NCI-H345 treated with DMSO at 0.1 percent for 48 hours (cell line): ENCODE results near the gene SLC35F3.
"Not testable (repeated sequence)": the region's sequence is repeated elsewhere in the genome, so short reads cannot be mapped to it uniquely, and the experiment has no call there.

Experiments used
- DNase-seq: peaks from one replicate; lab custom pipeline; 2025; ENCODE audit not compliant: unreplicated experiment; lab: John Stamatoyannopoulos, UW

Gene SLC35F3

DNA sequence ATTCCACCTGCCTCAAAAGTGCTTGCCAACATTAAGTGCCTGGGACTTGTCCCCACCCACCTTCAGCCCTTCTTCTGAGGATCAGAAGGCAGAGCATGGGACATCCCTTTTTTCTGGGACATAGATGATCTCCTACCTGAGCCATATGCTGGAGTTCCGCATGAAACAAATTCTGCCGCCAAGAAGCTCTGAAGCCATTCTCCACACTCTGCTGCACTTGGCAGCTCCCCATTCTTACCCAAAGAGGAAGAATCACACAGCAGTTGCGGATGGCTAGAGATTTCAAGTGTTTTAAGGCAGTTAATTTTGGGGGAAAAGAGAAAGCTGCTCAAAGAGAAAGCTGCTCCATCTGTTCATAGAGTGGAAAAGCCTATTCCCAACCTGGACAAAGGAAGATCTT, 271.5 kb downstream of the SLC35F3 start:
- DNase-seq: no peak

DNA sequence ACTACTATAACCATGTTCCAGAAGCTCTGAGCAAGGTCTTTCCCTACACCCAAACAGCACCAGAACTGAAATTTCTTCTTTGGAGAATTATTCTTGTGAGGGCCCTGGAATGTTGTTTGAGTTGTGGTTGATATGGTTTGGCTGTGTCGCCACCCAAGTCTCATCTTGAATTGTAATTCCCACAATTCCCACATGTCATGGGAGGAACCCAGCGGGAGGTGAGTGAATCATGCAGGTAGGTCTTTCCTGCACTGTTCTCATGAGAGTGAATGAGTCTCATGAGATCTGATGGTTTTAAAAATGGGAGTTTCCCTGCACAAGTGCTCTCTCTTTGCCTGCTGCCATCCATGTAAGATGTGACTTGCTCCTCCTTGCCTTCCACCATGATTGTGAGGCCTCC, 272.4 kb downstream of the SLC35F3 start:
- not testable (repeated sequence) for DNase-seq

DNA sequence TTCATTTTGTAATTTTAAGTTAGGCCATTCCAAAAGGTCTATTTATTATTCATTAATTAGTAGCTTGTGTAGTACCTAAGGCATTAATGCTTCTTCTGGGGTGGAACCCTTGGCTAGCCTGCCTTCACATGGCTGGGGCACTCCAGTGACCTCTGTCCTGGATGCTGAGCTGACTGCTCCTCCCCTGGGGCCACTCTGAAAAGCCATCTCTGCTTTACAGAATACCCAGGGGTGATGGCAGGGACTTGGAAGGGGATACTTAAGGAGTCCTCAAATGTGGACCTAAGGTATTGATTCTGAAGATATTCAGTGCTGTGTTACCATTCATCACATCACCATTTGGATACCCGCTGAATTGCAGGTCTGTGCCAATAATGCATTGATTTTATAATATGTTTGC, 281.0 kb downstream of the SLC35F3 start:
- DNase-seq: no peak

DNA sequence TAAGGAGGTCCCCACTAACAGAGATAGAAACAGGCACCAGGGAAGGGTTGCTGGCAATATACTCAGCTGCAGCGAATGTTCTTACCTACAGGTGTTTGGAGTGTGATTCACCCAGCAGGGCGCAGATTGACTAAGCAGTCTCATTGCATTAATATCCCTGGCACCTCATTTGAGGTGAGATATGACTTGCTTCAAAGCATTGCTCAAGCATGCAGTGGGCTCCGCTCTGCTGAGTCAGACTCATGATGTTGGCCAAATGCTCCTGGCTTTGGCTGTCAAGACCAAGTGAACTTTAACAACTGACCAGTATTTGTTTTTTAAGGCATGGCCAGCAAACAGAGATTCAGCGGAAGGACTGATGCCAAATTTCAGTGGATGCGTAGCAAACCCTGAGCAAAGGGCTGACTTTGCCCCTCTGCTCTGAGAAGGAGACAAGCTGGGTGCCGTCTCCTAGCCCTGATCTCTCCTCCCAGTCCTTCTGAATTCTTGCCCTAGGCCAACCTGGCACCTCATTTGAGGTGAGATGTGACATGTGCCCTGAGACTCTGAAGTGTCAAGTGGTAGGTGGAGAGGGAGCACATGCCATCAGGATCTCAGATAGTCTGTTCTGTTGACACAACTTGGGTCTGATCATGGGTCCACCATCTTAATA, 281.7 kb downstream of the SLC35F3 start:
- DNase-seq: no peak

DNA sequence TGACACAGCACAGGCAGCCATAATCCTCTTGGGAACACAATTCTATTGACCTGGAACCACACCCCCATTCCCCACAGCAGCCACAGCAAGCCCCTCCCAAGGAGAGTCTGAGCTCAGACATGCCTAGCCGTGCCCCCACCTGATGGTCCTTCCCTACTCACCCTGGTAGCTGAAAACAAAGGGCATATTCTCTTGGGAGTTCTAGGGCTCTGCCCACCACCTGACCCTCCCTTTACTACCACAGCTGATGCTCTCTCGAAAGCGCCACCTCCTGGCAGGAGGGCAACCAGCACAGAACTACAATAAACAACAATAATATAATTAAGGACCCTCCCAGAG, 283.9 kb downstream of the SLC35F3 start:
- DNase-seq: peak; percentile 19

DNA sequence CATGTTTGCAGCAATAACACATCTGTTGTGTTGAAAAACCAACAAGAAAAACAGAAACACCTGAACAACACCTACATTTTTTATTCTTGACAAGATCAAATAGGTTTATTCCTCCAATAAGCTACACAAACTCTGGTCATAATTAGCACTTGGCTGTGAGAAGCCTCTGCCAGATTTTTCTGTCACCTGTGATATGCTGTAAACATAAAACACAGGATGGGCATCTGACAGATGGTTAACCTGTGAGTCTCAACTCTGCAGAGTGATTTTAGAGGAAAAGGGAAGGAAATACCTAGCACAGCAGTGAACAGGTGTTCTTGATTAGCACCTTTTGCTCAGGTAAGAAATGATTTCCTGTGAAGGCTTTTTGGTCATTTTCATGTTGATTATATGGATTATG, 293.4 kb downstream of the SLC35F3 start:
- DNase-seq: no peak

DNA sequence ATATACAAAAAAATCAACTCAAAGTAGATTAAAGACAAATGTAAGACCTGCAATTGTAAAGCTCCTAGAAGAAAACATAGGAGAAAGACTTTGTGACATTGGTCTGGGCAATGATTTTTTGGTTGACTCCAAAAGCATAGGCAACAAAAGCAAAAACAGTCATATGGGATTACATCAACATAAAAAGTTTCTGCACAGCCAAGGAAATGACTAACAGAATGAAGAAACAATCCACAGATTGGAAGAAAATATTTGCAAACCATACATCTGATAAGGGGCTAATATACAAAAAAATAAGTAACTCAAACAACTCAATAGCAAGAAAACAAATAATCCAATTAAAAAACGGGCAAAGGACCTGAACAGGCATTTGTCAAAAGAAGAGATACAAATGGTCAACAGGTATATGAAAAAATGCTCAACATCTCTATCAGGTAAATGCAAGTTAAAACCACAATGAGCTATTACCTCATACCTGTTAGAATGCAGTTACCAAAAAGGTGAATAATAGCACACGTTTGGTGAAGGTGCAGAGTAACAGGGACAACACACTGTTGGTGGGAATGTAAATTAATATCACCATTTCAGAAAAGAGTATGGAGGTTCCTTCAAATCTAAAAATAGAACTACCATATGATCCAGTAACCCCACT, 295.1 kb downstream of the SLC35F3 start:
- DNase-seq: no peak

DNA sequence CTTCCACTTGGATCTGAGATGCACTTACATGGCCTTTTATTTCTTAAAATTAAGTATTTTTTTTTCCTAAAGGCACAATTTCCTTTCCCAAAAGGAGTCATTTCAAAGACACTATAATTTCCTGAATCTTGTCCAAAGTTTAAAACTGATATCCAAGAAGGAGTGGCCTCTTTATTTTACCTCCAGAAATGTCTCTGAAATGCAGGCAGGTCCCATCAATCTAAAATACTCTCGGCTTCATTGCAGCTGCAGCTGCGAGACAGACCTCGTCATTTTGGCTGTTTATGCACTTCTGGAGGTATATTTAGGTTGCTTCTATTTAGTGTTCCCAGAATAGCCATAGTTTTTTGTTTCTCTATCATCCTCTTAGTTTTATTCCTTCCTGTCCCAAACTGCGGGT, 296.1 kb downstream of the SLC35F3 start:
- no peak for DNase-seq

DNA sequence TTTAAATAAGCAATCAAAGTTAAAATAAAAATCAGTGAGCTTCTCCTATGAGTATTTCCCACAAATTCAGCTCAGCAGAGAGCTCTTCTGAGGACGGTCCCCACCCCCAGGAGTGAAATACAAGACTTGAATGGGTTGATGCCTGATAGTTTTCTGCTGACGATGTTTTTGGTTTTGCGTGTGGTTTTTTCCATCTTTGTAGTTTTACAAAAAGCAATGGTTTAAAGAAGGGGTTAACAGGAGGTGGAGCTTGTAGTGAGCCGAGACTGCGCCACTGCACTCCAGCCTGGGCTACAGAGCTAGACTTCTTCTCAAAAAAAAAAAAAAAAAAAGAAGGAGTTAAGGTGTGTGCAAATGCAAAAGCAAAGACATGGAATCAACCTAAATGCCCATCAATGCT, 297.1 kb downstream of the SLC35F3 start:
- no peak for DNase-seq

DNA sequence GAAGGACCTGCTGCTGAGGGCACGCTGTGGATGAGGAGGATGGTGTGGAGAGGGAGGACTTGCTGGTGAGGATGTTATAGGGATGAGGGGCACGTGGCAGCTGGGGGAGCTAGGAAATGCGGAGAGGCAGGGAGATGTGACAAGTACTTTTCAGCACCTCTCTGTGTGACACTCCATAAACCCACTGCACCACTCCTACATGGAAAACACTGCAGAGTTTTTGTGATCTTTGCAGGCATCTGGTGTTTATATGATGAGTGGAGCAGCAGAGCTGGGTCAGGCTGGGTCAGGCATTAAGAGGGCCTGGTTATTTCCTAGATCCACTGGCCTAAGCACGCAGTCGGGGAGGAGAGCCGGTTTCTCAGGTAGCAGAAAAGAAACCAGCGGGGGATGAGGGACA, 301.5 kb downstream of the SLC35F3 start:
- no peak for DNase-seq

DNA sequence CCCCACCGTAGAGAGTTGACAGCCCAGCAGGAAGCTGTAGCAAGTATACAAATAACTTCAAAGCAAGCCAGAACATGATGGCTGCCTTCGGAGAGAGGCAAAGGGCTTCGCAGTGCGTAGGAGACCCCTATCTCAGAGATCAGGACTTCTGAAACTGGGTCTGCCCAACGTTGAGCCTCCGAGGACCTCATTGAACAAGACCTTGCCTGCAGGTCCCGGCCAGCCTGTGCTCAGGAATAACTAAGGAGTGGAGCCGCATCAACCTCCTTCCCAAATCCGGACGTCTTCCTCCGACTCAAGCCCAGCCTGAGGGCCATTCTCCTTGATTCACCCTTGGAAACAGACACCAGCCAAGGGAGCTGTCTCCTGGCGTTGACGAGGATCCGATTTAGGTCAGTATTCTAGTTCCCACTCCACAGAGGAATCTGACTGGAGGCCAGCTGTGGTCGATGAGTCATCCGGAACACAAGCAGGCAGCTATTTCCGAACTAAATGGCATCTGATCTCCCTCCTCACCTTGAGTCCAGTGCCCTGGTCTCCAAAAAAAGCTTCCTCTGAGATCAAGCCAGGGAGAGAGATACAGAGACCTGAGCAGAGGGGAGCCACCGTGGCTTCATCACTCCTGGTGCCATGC, 302.3 kb downstream of the SLC35F3 start:
- DNase-seq: no peak

DNA sequence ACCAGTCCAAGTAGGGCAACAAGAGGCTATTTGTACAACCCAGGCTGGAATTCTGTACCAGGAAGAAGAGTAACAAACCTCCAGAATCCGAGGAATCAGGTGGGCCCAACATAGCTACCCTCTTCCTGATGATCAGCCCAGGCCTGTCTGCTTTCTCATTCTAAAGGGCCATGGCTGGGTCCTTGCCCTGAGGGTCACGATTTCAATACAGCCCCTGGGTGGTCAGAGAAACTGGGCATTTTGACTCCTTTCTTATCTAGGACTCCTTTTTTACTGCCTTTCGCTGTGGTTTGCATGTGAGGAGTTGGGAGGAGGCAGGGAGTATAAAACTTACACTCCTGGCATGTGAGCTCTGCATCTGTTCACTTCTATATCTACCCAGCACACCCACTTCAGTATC, 303.9 kb downstream of the SLC35F3 start:
- DNase-seq: no peak

DNA sequence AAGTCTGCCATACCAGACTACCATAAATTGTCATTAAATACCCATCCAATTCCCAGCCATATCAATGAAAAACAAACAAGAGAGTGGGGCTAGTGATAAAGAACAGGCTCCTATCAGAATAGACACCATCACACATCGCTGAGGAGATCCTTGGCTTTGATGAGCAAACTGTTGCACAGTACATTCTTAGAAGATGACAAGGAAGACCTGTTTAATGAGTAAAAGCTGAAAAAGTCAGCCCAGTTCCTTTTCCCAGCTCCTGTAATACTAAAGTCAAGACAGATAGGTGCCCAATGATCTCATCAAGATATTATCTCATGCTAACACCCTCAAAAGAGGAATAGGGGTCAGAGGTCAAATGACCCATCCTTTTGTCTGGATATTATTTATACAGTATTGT, 304.3 kb downstream of the SLC35F3 start:
- DNase-seq: no peak

DNA sequence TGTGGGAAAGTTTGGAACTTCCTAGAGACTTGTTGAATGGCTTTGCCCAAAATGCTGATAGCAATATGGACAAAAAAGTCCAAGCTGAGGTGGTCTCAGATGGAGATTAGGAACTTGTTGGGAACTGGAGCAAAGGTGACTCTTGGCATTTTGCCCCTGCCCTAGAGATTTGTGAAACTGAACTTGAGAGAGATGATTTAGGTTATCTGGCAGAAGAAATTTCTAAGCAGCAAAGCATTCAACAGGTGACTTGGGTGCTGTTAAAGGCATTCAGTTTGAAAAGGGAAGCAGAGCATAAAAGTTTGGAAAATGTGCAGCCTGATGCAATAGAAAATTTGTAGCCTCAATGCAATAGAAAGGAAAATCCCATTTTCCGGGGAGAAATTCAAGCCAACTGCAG, 306.0 kb downstream of the SLC35F3 start:
- not testable (repeated sequence) for DNase-seq

DNA sequence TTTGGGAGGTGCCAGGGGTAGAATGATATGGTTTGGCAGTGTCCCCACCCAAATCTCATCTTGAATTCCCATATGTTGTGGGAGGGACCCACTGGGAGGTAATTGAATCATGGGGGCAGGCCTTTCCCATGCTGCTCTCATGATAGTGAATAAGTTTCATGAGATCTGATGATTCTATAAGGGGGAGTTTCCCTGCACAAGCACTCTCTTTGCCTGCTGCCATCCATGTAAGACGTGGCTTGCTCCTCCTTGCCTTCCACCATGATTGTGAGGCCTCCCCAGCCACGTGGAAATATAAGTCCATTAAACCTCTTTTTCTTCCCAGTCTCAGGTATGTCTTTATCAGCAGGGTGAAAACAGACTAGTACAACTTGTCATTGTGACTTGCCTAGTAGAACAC, 307.4 kb downstream of the SLC35F3 start:
- not testable (repeated sequence) for DNase-seq

DNA sequence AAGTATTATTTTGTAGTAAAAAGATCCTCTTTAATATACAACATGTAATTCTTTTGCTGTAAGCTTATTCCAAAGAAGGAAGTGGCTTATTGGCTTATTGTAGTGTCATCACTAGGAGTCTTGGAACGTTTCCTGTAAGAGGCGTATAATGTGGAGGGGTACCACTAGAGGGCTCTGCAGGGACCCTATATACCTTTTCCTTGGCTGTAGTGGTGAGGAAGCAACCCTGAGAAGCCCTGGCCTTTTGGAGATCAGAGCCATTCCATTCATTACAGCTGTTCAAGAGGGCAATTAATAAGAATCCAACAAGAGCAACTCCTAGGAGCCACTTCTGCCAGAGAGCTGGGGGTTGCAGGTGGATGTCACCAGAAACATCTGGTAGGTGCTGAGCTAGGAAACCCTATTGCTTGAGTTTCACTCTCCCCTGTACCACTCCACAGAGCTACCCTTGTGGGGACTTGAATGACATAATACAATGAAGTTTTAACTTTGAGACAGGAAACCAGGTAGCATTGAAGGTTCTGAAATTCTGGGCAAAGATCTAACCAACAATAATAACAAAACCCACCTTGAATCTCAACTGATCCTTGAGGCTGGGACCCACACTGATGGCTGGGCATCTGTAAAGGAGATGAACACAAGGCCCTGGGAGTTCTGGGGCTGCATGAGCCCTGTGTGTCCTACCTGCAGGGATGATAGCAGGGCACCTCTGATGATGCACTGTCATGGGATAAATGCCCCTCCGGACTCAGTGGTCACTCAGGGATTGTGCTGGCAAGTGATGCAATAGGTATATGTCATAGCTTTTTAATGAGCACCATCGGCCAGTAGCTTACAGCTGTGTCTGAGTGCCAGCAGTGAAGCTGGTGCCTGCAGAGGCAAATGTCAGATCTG, 308.5 kb downstream of the SLC35F3 start:
- peak; percentile 73 for DNase-seq

DNA sequence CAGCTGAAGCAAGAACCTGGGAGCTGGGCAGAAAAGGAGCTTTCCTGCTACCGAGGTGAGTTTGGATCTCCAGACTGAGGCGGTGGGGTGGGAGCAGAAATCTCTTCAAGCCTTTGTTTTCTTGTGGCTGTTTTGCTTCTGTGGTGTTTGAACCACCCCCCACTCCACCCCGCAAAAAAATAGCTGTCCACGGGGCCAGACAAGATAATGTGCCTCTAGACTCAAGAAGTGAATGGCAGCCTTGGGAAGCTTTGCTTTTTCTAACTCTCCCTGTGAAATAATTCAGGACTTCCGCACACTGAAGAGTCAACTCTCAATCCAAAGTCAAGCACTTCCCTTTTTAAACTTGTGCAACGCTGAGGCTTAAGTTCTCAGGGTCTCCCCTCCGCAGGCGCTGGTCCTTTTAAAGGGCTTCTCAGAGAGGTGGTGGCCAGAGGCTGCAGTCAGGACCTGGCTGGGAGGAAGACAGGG, 309.2 kb downstream of the SLC35F3 start:
- no peak for DNase-seq

DNA sequence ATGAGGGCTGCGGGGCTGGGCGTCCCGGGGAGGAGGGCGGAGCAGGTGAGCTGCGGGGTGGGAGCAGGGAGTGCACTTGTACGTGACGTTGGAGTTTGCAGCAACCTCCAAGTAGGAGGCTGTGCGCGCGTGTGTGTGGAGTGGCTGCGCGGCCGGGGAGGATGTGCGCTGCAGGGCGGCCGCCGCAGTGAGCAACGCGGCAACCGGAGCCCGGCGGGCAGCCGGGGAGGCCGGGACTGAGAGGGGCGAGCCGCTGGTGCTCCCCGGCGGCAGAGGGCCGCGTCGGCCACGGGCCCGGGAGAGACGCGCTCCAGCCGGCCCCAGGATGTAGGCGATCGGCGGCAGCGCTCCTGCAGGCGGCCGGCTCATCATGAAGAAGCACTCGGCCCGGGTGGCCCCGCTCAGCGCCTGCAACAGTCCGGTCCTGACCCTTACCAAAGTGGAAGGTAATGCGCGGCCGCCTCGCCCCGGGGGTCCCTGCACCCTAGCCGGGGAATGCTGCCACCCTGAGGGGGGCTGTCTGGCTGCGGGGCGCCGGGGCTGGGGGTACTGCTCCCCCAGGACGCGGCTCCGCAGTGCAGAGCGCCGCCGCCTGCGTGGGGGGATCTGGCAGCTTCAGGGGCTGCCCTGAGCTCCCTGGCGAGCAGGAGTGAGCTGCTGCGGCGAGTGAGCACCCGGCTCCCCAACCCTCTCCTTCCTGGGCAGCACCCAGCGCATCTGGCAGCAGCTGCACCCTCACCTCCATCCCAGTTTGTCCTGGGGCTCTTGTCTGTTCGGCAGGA, 309.8 kb downstream of the SLC35F3 start:
- DNase-seq: peak; percentile 29

DNA sequence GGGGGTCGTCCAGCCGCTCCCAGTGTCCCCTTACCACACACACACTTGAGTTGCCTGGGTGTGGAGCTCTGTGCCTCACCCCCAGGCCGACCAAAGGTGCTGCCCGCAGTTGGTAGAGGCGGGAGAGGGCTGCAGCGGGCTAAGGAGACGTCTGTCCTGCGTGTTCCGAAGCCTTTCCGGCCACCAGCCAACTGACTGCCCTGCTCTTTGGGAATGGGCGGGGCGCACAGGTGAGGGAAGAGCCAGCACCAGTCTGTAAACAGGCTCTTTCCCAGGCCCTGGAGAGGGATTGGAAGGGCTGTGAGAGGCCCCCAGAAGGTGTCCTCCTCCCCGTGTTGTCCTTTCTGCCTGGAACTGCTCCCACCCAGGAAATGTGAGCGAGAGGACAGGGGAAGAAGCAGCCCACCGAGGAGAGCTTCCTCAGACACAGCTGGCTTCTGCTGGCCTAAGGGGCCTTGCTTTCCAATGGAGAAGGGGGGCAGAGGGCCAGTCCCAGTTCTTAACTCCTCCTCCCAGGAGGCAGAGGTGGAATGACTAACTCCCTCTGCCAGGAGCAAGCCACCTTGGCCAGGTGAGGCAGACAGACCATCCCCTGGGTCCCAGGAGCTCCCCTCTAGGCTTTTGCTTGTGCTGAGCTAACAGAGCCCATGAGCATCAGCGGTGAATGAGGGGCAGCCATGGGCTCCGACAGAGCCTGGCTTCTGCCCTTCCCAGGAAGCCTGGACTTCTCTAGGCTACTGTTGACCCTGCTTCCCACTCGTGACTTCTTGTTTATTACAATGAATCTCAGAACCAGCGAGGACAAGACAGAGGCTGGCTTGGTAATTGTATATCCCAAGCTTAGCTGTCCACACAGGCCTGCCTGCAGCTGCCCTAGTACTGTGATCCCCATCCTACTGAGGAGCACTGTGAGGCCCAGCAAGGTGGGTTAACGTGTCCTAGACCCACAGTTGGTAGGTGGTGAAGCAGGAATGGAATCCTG, 310.7 kb downstream of the SLC35F3 start:
- DNase-seq: no peak
